ENCODE results near the gene FSD1.

FSD1 gene

DNA sequence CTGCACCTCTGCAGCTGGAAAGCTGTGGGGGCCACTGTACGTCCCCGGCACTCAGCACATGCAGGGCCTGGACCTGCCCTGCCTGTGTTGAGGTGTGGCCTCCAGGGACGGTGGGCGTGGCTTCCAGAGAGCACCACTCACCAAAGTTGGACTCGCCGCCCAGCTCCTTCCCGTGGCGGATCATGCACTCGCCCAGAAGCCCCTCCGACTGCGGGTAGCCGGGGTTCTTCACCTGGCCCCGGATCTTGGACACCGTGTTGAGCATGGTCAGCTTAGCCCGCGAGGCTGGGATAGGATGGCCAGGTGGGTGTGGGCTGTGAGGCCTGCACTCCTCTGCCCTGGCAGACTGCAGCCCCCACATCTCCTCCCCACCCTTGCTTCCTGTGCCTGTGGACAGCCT, 60.9 kb downstream of the FSD1 start:
- DNase-seq (ENCODE audit: low read depth in 2 of 2) = no peak

DNA sequence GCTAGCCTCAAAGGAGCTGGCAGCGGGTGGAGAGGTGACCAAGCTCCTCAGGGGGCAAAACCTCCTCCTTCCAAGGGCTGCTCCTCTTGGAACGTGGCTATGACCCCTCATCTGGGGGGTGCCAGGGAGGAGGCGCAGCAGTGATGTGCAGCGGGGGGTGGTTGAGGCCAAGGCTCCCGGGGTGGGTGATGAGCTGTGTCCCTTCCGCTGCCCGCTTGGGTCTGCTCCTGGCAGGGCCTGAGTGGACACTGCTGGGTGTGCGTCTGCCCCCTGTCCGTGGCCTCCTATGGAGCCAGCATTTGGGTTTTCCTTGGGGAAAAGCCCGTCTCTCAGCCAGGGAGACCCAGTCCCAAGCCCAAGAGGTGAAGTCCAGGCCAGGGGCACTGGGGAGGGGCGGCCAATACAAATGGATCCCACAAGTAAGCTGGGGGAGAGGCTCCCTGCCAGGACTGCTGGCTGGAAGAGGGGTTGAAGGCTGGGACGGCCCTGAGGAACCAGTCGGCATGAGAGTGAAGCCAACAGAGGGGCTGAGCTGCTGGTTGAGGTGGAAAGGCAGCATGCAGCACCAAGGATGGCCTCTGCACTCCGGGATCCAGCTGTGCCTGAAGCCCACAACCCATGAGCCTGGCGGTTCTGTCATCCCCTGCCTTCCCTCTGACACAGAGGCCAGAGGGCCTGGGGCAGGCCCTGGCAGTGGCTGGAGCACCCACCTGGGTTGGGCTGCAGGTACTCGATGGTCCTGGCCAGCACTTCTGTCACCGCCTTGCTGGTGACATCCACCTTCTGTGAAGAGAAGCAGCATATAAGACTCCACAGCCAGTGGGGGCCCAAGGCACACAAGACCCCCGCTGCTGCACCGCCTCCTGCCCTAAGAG, 61.6 kb downstream of the FSD1 start:
- DNase-seq (ENCODE audit: low read depth in 2 of 2) = no peak

DNA sequence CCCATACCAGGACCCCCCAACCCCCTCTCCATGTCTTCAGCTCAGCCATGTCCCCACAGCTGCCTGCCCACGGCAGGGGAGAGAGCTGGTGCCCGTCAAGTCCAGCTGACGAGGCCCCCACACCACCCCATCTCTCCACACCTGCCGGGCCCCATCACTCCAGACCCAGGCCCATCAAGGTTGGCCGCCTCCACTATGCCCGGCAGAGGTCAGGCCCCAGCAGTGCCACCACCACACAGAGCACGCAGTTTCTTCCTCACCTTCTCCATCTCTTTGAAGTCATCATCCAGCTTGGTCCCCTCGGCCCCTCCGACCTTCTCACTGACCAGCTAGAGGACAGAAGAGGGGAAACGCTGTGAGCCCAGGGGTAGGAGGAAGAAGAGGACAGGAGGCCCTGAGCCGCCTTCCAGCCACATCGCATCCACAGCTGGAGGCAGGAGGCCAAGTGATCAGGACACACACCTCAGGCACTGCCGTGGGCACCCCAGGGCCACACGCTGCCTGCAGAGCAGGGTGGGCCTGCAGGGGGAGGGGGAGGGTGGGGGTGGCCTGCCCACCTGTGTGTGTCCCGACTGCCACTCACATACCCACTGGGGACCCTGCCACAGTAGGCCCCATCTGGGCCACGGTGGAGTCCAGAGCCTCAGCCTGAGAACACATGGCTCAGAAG, 62.4 kb downstream of the FSD1 start:
- no peak for DNase-seq (ENCODE audit: low read depth in 2 of 2)

DNA sequence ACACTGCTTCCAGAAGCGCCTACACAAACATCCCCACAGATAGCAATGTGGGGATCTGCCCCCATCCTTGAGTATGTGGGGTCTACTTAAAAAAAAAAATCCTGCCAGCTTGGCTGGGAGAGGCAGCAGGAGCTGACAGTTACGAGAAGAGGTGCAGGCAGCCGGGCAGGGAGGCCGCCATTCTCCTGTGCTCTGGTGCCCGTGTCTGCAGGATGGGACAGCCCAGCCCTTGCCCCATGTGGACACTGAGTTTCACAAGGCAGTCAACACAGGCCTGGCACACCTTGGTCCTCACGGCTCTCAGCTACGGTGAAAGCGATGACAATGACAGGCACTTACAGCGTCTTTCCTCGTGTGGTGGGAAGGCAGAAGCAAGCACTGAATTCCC, 62.9 kb downstream of the FSD1 start:
- no peak for DNase-seq (ENCODE audit: low read depth in 2 of 2)

DNA sequence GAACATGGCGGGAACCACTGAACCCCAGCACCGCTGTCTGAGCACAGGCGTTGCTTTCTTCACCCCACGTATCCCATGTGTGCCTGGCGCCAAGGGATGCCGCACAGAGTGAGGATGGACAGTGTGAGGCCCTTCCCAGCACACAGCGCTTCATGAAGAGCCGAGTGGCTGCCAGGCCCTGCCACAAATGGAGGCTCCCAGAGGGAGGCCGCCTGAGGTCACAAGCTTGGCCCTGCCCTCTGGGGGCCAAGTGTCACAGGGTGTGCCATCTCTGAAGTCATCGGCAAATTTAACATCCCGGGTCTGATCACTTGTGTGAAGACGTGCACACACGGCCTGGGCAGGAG, 63.4 kb downstream of the FSD1 start:
- no peak for DNase-seq (ENCODE audit: low read depth in 2 of 2)

DNA sequence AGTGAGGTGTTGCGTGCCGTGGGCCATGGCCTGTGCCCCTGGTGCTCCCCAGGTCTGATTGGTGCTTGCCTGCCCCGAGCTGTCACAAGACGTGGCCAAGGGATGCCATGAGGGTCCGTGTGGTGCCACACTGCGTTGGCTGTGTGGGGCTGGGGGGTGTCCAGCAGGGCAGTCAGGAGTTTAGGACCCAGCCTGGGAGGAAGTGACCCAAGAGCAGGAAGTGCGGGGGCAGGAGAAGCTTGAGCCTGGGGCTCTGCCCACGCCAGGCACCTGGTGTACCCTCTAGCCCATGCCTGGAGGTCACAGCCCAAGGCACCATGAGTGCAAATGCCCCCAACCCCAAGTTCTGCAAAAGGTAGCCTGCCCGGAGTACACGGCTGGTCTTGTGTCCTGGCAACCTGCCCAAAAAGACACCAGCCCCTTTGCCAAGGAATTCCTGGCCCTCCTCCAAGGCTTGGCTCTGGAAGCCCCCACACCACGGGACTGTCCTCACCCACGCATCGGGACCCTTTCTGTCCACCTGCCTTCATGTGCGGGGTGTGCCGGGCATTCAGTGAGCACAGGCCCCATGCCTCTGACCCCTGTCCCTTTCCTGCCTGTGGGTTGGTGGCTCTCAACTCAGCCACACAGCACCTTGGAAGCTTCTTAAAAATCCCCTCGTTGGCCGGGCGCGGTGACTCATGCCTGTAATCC, 63.9 kb downstream of the FSD1 start:
- DNase-seq (ENCODE audit: low read depth in 2 of 2) = no peak

DNA sequence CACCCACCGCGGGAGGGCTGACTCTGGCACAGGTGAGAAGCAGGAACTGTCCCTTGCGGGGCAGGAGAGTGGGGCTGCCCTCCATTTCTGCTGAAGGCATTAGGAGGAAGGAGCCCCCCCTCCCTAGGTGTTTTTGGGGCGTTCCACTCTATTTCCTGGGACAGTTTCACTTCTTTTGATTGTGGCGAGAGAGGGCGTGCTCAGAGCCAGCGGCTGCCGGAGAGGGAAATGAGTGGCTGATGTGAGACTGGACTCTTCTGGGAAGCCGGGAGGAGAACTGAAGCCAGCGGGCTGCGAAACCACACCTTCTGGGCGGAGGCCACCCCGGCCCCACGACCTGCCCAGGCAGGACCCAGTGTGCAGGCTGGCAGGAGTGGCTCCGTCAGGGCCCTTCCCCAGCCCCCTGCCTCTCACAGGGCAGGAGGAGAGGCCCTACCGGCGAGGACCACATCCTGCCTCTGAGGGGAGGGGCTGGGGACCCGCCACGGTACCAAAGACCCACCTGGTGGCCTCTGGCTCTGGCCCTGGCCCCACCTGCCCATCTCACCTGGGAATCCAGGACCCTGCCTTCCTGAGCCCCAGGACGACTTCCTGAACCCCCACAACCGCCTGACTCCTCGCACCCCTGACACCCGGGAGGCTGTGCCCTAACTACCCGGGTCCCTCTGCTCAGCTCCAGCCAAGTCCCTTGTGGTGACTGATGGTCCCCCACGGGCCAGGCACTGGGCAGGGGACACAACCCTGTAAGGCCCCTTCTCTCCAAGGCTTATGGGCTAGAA, 64.9 kb downstream of the FSD1 start:
- DNase-seq (ENCODE audit: low read depth in 2 of 2) = peak; percentile 24 to 38

DNA sequence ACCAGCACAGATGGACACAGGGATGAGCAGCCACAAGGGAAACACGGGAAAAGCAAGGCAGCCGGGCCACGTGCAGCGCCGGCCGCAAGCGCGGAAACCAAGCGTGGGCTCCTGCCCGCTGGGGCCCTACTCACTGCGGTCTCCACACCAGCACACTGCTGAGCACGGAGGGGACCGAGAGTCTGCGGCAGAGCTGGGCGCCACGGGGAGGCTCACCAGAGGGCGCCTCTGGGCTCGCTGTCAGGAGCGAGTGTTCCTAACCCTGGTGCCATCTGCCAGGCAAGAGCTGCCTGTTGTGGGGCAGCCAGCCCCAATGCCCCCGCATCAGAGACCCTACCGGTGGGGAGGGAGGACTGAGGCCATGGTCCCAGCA, 65.5 kb downstream of the FSD1 start:
- peak; percentile 57 to 58 for DNase-seq (ENCODE audit: low read depth in 2 of 2)

DNA sequence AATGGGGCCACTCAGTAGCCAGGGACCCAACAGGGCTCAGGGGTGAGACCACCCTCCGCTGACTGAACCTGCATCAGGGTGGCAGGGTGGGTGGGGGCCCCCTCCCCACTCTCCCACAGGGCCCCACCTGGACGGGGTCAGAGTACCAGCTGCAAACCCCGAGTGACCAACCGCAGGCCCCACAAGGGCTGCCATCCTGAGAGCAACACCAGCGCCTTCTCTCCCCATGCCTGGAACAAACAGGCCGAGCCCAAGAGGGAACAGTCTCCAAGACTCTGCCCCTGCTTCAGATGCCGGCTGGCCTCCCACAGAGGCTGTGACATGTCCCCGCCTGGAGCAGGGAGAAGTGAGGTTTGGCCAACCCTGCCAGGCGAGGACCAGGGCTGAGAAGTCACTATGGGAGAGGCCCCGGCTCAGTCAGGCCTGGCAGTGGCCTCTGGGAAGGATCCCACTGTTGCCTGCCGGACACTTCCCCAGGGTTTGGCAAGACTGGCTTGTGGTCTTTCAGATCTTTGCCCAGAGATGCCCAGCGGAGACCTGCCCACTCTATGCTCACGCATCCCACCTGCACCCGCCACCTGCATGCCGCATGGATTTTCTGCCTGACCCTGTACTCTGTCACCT, 66.1 kb downstream of the FSD1 start:
- DNase-seq (ENCODE audit: low read depth in 2 of 2) = no peak

DNA sequence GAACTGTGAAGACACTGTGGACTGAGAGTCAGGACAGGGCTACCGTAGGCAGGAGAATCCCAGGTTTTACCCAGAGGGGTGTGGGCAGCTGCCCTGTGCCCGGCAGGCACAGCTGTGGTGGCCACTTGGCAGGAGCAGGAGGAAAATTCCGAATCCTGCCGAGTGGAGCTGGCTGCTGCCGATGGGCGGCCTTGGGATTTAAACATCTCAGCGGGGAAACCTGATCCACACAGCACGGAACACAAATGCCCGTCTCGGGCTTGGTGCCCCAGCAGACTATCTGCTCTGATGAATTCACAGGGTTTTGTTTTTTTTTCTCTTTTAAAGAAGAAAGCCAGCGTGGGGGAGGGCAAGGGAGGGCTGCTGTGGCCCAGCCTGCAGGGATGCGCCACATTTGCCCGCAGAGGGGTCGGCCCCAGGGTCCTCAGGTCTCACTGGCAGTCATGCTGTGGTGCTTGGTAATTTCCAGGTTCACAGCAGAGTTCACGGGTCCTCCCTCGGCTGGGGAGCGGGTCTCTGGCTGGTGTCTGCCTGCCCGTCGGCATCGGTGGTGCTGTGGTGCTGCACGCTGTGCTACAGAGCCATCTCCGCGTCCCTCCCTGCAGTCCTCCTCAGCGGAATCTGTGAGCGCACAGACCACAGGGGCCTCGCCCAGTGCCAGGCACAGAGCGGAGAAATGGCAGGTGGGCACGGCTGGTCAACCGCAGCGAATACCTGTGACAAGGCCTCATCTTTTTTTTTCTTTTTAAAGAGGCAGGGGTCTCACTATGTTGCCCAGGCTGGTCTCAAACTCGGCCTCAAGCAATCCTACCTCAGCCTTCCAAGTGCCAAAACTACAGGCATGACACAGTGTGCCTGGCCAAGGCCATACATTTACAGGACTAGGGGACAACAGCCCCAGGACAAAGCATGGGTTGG, 67.1 kb downstream of the FSD1 start:
- DNase-seq (ENCODE audit: low read depth in 2 of 2) = no peak

DNA sequence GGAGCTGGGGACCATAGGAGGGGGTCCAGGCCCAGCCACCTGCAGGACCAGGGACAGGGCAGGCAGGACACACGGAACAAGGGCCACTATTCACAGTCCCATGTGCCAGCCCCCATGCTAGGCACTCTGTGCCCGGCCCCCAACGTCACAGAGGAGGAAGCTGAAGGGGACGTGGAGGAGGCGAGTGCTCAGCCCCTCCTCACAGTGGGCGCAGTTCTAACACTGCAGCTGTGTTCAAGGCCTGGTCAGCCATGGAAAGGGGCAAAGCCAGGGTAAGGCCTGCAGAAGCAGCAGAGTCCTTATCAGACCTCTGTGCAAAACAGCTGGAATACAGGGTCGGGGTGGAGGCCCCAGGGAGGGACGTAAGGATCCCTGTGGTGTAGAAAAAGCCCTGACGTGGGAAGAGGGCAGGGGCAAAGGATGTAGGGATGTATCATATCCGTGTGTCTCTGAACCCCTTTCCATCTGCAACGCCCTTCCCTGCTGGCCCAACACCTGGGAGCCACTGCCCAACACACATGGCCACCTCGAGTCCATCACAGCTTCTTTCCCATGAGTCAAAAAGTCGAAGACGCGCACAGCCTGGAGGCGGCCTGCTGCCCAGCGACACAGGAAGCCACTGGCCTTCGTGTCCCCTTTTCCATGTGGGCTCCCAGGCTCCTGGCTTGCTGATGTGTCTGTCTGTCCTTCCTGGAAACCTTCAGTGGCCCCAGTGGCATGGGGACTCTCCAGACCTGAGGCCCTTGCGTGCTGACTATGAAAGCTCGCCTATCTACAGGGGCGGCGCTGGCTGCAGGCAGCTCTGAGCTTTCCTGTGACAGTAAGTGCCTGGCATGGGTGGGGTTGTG, 68.0 kb downstream of the FSD1 start:
- no peak for DNase-seq (ENCODE audit: low read depth in 2 of 2)

DNA sequence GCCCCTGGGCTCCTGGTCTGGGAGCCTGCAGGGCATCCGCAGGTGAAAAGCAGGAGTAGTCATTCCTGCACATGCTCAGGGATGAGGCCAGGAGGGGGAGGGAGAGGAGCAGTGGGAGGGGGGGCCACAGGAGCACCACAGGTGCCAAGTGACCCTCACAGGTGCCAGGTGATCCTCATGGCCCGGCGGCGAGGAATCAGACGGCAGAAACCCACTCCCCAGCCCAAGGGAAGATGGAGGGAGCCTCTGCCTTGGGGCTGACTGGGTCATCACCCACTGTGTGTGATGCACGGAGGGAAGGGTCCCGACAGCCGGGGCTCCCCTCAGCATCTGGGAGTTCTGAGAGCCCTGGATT, 68.6 kb downstream of the FSD1 start:
- DNase-seq (ENCODE audit: low read depth in 2 of 2) = no peak
